Kidney (tissue), 14 donors: ENCODE data around the gene ZNF692. TPM values are rescaled to one million over a fixed set of nuclear protein-coding genes. Genes with fewer than 3 reads are reported as not detected.
A peak's percentile ranks its signal among the peaks of the same experiment; 100 is the strongest.
"Not testable (repeated sequence)": the region's sequence is repeated elsewhere in the genome, so short reads cannot be mapped to it uniquely, and the experiment has no call there.

Experiments used
- DNase-seq, 5 donors: peaks; one replicate each; pipeline ENCODE4 v3.0.0-alpha.2; 2013 to 2020
- FAIRE-seq: peaks from 2 replicates; lab custom pipeline; 2012; peaks lifted over from hg19 to GRCh38; lab: Jason Lieb, UNC
- H3K27ac ChIP-seq, 2 donors: one replicate each; pipeline ENCODE4 v1.7.0; 2013; ENCODE audit warnings: low read depth in 2 of 2, low read length in 2 of 2, inconsistent platforms in 1 of 2
- H3K27me3 ChIP-seq: one replicate; pipeline ENCODE4 v1.7.1; 2013; ENCODE audit warnings: low read length, inconsistent platforms; ENCODE audit not compliant: control insufficient read depth, insufficient read depth
- H3K36me3 ChIP-seq, 3 donors: one replicate each; pipeline versions ENCODE4 v1.7.0 to v1.7.1; 2013; ENCODE audit warnings: low read length in 3 of 3, control low read depth in 1 of 3, inconsistent platforms in 1 of 3; ENCODE audit not compliant: insufficient read depth in 3 of 3, control insufficient read depth in 2 of 3
- H3K4me1 ChIP-seq, 3 donors: one replicate each; pipeline versions ENCODE4 v1.7.0 to v1.7.1; 2013; ENCODE audit warnings: low read length in 3 of 3, inconsistent platforms in 1 of 3, low read depth in 1 of 3; ENCODE audit not compliant: control insufficient read depth in 2 of 3, insufficient read depth in 2 of 3
- H3K4me3 ChIP-seq, 3 donors: one replicate each; pipeline versions ENCODE4 v1.7.0 to v1.8.1; 2013; ENCODE audit warnings: low read length in 3 of 3, control low read depth in 1 of 3, inconsistent platforms in 1 of 3
- H3K9ac ChIP-seq, 3 donors: one replicate each; pipeline versions ENCODE4 v1.7.0 to v1.7.1; 2013; ENCODE audit warnings: low read length in 3 of 3, control low read depth in 1 of 3, inconsistent platforms in 1 of 3
- H3K9me3 ChIP-seq, 3 donors: one replicate each; pipeline versions ENCODE4 v1.7.0 to v1.7.1; 2013; ENCODE audit warnings: low read length in 3 of 3, control low read depth in 1 of 3, inconsistent platforms in 1 of 3; ENCODE audit not compliant: control insufficient read depth in 2 of 3, insufficient read depth in 1 of 3
- intact Hi-C: fragments of 100-400 bp; cut with DNase I; formaldehyde crosslinking; loops from one replicate; pipeline ENCODE4 v1.11.1; 2022
- polyA plus RNA-seq: library from polyadenylated mRNA; stranded (reverse); fragments of 350-450 nt; fragmentation: Illumina TruSeq; extraction: RNeasy Lipid Tissue Mini Kit (QIAGEN cat#74804); gene quantifications from one replicate; pipeline ENCODE4 v1.2.3, GENCODE V29; 2014; ENCODE audit warnings: low read depth, low replicate concordance; ENCODE audit not compliant: insufficient read depth
- total RNA-seq: library from RNA; stranded (reverse); fragmentation: NEBNext Ultra II Directional; extraction: Animal tissue kit (Norgen Biotek cat#: 25700); gene quantifications from one replicate; pipeline ENCODE4 v1.2.1, GENCODE V29; 2021
- TF ChIP-seq, protein P1 (sequence below): IDR thresholded peaks from 3 replicates; pipeline ENCODE4 v1.5.1; 2012; ENCODE audit warnings: mild to moderate bottlenecking, moderate library complexity, borderline replicate concordance; ENCODE audit not compliant: insufficient read depth; ENCODE audit errors: extremely low read depth
- donor health status: control.
- donor health status: control.
- donor health status: control.
- donor health status: control.
- donor health status: control.
- donor health status: DM: yes; HTN: yes; CAD: no.
- donor health status: Normal renal cell carcinoma (clear cell type).

Gene ZNF692
- total and polyA plus RNA-seq, 2 donors from 2014 or later = 29.6 to 34.4 TPM

DNA sequence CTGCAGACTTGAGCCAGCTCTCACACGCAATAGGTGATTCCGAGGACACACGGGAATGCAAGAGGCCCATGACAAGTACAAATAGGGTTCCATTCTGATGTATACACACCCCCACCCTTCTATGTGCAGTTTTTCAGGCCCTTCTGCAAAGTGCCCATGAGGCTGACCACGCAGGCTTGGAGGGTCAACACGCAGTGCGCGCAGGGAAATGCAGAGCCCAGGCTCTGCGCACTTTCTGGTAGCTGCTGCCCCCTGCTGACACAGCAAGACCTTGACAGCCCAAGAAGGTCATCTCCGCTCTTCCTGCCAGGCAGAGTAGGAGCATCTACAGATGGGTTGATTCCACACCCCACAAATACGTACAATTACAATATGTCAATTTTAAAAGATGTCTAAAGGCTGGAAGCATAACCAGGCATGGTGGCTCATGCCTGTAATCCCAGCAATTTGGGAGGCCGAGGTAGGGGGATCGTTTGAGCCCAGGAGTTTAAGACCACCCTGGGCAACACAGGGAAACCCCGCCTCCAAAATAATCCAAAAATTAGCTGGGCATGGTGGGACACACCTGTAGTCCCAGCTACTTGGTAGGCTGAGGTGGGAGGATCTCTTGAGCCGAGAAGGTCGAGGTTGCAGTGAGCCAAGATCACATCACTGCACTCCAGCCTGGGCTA, 51.7 kb downstream of the ZNF692 start:
- DNase-seq (peak in 3 of 5 donors; percentile 62 to 72 (median 62)), FAIRE-seq (no peak)
- Histone ChIP-seq H3K4me1 (peaks cover 0 to 28% (median 28%) of the 10 kb centered on the region in 3 donors), H3K27ac (peak overlapping the region in 1 of 2 donors; percentile 16), H3K4me3 (no peak overlapping the region), H3K9me3 (no peaks in the 10 kb centered on the region), H3K27me3 (no peaks in the 10 kb centered on the region), H3K36me3 (peaks cover 0 to under 1% (median 0%) of the 10 kb centered on the region in 3 donors), H3K9ac (peak overlapping the region in 1 of 3 donors; percentile 1)
- intact Hi-C loops = no loop called here
- TF ChIP-seq, protein P1, sequence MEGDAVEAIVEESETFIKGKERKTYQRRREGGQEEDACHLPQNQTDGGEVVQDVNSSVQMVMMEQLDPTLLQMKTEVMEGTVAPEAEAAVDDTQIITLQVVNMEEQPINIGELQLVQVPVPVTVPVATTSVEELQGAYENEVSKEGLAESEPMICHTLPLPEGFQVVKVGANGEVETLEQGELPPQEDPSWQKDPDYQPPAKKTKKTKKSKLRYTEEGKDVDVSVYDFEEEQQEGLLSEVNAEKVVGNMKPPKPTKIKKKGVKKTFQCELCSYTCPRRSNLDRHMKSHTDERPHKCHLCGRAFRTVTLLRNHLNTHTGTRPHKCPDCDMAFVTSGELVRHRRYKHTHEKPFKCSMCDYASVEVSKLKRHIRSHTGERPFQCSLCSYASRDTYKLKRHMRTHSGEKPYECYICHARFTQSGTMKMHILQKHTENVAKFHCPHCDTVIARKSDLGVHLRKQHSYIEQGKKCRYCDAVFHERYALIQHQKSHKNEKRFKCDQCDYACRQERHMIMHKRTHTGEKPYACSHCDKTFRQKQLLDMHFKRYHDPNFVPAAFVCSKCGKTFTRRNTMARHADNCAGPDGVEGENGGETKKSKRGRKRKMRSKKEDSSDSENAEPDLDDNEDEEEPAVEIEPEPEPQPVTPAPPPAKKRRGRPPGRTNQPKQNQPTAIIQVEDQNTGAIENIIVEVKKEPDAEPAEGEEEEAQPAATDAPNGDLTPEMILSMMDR = peak; percentile 97

DNA sequence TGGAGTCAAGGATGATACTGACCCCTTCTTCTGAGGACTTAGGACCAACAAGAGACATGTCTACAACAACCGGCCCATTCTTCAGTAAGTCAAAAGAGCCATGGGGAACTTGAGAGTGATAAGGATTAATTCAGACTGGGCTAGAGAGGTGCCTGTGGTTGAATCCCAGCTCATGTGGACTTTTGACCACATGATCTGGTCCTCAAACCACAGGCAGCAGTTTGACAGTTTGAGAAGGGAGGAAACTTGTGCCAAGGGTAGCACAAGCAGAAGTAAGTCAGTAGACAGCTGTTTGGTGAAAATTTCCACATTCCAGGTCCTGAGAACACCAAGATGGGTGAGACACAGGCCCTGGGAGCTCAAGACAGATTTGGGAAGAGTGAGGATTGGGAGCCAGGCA, 53.0 kb downstream of the ZNF692 start:
- H3K27me3 ChIP-seq = no peaks in the 10 kb centered on the region
- H3K9ac ChIP-seq = no peak overlapping the region
- no peaks in the 10 kb centered on the region for H3K36me3 ChIP-seq
- H3K27ac ChIP-seq = no peak overlapping the region
- DNase-seq (no peak), FAIRE-seq (no peak)
- H3K4me3 ChIP-seq = no peak overlapping the region
- intact Hi-C loops = no loop called here
- TF ChIP-seq, protein P1 = no peak
- H3K4me1 ChIP-seq = peaks cover 0 to 28% (median 26%) of the 10 kb centered on the region in 3 donors
- H3K9me3 ChIP-seq = no peaks in the 10 kb centered on the region

DNA sequence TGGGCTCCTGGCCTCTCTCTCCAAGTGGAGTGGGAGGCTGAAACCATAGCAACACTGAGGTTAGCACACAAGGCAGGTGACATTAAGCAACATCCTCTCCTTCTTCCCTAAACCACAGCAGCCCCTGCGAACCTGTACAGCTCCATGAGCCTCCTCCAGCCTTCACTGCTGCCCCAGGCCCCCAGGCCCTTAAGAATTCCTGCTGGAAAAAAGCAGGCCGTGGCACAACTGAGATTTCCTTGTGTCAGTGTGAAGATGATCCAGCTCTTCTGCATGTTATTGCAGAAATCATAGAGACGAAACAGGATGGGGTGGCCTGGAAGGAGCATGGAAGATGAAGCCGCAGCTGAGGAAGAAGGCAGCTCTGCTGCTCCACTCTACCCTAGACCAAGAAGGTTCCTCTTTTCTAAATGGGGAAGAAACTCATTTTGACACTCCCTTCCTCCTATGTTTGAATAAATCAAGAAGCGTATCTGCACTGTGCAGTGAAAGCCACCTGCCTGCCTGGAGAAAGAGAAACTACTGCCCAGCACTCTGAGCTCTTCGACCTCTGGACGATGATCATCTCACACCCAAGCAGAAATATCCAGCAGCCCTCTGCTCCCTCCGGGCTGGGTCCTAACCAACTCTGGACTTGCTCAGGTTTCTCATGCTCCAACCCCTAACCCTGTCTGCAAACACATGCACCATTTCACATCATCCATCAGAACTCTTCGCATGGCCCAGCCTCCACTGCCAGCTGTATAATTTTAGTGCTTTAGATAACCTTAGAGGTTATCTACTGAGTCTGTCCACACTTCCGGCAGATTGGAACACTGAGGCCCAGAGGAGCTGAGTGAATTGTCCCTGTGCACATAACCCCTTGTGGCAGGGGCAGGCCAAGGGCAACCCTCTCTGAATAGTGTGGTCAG, 53.9 kb downstream of the ZNF692 start:
- H3K4me3 ChIP-seq = no peak overlapping the region
- H3K4me1 ChIP-seq = peaks cover 0 to 28% (median 22%) of the 10 kb centered on the region in 3 donors
- DNase-seq = no peak
- H3K27ac ChIP-seq = no peak overlapping the region
- H3K9me3 ChIP-seq = no peaks in the 10 kb centered on the region
- H3K36me3 ChIP-seq = no peaks in the 10 kb centered on the region
- no peak for FAIRE-seq
- no peak overlapping the region for H3K9ac ChIP-seq
- TF ChIP-seq, protein P1 = no peak
- intact Hi-C loops = no loop called here
- H3K27me3 ChIP-seq = no peaks in the 10 kb centered on the region

DNA sequence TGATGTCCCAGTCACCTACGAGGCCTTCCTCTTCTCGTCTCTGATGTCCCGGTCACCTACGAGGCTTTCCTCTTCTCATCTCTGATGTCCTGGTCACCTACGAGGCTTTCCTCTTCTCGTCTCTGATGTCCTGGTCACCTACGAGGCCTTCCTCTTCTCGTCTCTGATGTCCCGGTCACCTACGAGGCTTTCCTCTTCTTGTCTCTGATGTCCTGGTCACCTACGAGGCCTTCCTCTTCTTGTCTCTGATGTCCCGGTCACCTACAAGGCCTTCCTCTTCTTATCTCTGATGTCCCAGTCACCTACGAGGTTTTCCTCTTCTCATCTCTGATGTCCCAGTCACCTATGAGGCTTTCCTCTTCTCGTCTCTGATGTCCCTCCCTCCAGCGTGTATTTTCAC, 55.4 kb downstream of the ZNF692 start:
- DNase-seq, H3K36me3 ChIP-seq, intact Hi-C loops, H3K4me3 ChIP-seq, H3K27ac ChIP-seq, FAIRE-seq, H3K9me3 ChIP-seq, H3K9ac ChIP-seq, H3K27me3 ChIP-seq: not testable (repeated sequence)
- peaks cover 0 to 28% (median 22%) of the 10 kb centered on the region in 3 donors for H3K4me1 ChIP-seq
